ENCODE results near the gene TLCD4.
"Not testable (repeated sequence)": the region's sequence is repeated elsewhere in the genome, so short reads cannot be mapped to it uniquely, and the experiment has no call there.

TLCD4 gene

GRCh38 chr1:95096218-95096841, 20.8 kb upstream of the TLCD4 start:
- DNase-seq, result no peak

DNA sequence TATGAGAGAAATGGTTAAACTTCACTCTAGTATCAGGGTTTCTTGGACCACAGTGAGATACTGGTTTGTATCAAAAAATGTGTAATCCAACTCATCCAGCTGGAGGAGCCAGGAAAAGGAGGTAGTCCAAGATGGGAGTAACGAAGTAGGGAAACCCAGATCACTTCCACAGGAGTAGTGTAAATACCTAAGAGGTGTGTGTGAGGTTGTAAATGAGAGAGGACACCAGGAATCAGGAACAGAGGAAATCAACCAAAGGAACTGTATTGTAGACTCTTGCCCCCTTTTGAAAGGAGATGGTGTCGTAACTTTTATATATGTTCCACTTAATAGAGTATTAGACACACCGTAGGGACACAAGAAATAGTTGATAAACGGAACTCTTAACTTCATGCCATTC, 19.7 kb upstream of the TLCD4 start:
- no peak for DNase-seq

DNA sequence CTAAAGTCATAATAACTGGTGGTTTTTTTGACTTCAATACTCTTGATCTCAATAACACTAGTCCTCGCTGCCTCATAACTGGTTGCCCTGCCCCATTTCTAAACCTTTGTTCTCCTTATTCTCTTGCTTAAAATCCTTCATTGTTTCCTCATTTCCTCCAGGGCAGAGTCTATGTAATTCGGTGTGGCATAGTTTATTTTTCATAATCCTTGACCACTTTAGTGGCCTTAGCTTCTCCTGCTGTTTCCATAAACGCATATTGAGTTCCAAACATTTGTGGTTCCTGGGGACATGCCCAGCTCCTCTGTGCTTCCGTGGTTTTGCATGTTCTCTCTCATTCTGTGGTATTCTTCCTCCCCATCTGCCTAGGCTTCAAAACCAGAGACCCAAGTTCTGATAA, 19.0 kb upstream of the TLCD4 start:
- DNase-seq, result no peak

- no peak for DNase-seq
Measured at GRCh38 chr1:95108792-95109191, 8.4 kb upstream of the TLCD4 start.

DNA sequence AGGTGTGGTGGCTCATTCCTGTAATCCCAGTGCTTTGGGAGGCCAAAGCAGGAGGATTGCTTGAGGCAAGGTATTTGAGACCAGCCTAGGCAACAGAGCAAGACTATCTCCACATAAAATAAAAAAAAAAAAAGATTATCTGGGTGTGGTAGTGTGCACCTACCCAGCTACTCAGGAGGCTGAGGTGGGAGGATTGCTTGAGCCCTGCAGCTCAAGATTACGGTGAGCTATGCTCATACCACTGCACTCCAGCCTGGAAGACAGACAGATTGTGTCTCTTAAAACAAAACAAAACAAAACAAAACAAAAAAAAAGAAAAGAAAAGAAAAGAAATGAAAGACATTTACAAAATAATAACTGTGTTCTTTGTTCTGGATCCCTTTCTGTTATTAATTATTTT, 6.1 kb upstream of the TLCD4 start:
- no peak for DNase-seq

- DNase-seq, result no peak
Measured at GRCh38 chr1:95113684-95114083, 3.5 kb upstream of the TLCD4 start.

GRCh38 chr1:95115708-95116137, 1.4 kb upstream of the TLCD4 start:
- DNase-seq, result peak; percentile 5

- DNase-seq, result peak; percentile 54
Measured at GRCh38 chr1:95116580-95117206, 462 bp upstream of the TLCD4 start.

DNA sequence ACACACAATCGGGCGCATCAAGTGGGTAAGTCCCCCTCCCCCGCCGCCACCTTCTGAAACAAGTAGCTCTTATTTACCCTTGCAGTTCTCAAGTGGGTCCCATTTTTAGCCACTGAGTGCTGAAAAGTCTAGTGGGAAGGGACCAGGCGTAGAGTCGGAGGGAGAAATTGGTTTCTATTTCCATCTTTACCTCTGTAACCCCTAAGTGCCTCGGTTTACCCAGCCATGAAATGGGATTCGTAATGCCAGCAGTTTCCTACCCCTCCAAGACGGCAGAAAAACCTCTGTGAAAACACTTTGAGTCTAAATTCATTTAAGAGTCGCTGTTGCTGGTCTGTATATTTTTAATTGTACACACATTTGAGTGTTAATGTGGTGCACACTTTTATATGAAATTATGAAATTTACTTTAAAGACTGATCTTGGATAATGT, 928 bp downstream of the TLCD4 start:
- DNase-seq, result no peak

DNA sequence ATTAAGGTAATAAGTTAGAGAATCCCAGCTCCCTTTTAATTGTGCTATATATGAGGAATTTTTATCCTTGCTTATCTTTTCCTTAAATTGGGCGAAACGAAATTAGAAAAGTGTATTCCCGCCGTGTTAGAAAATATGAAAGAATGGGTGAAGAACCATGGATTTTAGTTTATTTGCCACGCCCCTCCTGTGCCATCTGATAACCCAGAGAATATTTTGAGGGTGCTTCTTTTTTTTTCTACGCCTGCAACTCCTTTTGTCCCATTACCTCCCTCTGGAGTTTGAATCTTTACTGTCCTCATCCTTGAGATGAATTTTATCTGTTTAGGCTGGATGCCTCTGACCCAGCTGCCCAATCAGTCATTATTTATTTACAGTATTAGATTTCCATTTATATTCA, 1.6 kb downstream of the TLCD4 start:
- no peak for DNase-seq

DNA sequence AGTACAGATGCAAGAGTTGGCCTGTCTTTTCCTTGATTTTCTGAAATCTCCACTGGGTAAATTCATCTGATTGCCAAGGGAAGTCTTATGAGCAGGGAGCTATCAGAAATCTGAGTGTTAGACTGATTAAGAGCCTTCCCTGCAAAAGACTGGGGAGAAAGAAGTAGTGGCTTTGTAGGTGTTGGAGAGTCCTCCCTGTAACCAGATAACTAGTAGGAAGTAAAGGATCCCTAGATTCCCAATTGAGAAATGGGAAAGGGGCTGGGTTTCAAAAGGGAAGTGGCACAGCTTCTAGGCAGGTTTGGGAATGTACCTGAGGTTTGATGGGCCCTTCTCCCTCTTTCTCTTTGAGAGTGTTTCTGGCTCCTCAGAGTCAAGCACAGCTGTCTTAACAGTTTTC, 2.1 kb downstream of the TLCD4 start:
- DNase-seq, result no peak

DNA sequence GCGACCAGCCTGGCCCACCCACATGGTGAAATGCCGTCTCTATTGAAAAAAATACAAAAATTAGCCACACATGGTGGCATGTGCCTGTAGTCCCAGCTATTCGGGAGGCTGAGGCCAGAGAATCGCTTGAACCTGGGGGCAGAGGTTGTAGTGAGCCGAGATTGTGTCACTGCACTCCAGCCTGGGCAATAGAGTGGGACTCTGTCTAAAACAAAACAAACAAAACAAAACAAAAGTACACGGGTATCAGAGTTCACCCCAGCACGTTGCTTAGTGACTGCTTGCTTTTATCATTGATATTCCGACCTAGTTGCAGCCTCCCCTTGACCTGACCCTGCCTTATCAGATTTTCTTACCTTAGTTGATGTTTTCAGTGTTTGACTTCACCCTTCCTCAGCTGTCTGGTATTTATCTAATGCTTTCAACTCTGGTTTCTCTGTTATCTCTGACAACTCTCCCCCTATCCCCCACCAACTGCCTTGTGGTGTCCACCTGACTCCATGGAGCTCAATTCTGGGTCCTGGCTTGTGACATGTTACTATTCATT, 5.1 kb downstream of the TLCD4 start:
- DNase-seq, result no peak

- no peak for DNase-seq
Measured at GRCh38 chr1:95124342-95124741, 7.2 kb downstream of the TLCD4 start.

DNA sequence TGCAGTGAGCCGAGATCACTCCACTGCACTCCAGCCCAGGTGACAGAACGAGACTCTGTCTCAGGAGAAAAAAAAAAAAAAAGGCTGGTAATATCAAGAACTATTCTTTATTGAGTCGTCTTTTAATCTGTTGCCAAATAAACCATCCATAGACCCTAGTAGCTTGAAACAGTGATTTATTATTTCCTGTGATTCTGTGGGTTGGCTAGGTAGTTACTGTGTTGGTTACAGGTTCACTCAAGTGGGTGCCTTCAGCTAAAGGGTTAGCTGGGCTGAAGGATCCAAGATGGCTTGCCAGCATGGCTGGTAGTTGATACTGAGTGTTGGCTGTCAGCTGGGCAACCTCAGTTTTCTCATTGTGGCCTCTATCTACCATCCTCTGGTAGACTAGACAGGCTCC, 9.2 kb downstream of the TLCD4 start:
- no peak for DNase-seq

- no peak for DNase-seq
Measured at GRCh38 chr1:95126846-95127245, 9.7 kb downstream of the TLCD4 start.

- no peak for DNase-seq
Measured at GRCh38 chr1:95127380-95127779, 10.2 kb downstream of the TLCD4 start.

DNA sequence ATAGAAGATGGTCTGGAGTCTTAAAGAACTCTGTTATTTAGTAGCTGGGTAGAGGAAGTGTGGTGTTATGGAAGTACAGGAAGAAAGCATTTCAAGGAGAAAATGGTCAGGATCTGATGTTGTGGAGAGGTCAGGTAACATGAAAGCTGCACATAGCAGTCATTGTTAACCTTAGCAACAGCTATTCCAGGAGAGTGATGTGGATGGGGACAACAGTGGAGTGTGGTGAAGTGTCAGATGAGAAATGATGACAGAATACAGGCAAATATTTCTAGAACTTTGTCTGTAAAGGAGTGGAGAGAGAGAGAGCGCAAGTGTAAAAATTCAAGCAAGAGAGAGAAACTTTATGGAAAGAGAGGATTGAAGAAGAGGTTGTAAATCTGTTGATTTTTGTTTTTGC, 15.6 kb downstream of the TLCD4 start:
- DNase-seq, result no peak

GRCh38 chr1:95133687-95134086, 16.5 kb downstream of the TLCD4 start:
- no peak for DNase-seq

- DNase-seq, result no peak
Measured at GRCh38 chr1:95138223-95138622, 21.1 kb downstream of the TLCD4 start.

DNA sequence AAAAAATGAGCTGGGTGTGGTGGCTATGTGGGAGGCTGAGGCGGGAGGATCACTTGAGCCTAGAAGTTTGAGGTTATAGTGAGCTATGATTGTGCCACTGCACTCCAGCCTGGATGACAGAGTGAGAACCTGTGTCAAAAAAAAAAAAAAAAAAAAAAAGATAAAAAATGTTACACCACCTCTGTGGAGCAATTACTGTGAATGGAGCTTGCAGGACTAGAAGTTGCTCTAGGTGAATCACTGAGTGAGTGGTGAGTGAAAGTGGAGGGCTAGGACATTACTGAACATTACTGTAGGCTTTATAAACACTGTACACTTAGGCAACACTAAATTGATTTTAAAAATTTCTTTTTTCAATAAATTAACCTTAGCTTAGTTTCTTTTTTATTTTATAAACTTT, 21.9 kb downstream of the TLCD4 start:
- no peak for DNase-seq

- DNase-seq, result no peak
Measured at GRCh38 chr1:95140791-95141190, 23.6 kb downstream of the TLCD4 start.

GRCh38 chr1:95145493-95145892, 28.3 kb downstream of the TLCD4 start:
- DNase-seq, result no peak

DNA sequence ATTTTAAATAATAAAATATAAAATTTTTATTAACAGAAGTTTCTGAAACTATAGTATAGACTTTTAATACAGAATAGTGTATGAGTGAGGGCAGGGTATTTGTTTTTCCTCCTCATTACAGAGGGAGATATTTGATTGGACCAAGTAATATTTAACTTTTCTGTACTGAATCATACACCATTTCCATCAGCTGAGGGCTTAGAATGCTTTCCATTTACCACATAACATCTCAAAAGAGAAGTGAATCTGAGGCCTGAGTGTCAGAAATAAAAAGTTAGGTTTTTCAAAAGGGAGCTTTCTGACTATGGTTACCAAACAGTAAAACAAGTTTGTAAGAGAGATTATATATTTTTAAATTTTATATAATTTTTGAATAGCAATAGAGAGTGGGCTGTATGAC, 29.5 kb downstream of the TLCD4 start:
- no peak for DNase-seq

- no peak for DNase-seq
Measured at GRCh38 chr1:95154096-95154495, 36.9 kb downstream of the TLCD4 start.

- DNase-seq, result not testable (repeated sequence)
Measured at GRCh38 chr1:95165569-95165968, 48.4 kb downstream of the TLCD4 start.
